ENCODE results near the gene S100A16.
A peak's percentile ranks its signal among the peaks of the same experiment; 100 is the strongest.

Gene S100A16

DNA sequence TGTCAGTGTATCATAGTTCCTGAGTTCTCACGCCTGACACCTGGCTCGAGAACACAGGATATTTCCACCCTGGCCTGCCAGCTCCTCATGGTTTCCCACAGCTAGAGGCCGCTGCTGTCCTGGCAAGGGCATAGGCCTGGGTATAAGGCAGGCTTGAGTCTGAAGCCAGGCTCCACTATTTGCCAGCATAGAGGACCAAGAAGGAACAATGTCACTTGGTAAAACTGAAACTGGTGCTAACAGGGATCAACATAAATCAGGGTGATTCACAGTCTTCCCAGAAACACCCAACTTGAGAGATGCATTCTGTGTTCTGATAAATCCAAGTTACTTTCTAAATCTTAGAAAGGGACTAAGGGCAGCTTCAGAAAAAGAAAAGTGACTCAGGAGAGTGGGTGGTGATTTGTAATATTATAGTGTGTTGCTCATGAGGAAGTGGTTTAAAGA is 40.3 kb downstream of the S100A16 start:
- ChIA-PET POLR2A (interaction anchor here (0.6 to 2.1 kb wide), 9 partner anchors 34 to 189 kb away, joined by 3 to 17 read pairs (median 4); partner anchors contain the start of genes CHTOP, S100A13, S100A16 and S100A6), CTCF (interaction anchor here (0.5 to 7.6 kb wide), 49 partner anchors 9 to 750 kb away, joined by 3 to 401 read pairs (median 8); partner anchors contain the start of genes CHTOP, ILF2, RAB13 and S100A1)
- DNase-seq (ENCODE audit: low read depth, low spot score), result no peak
- peak; percentile 91 for TF ChIP-seq CTCF (IDR thresholded peaks at IDR 0.05; ENCODE audit: insufficient read depth, low read length, missing control alignments)
- no peak overlapping the region for H3K4me3 ChIP-seq (ENCODE audit: low read depth, low read length)

DNA sequence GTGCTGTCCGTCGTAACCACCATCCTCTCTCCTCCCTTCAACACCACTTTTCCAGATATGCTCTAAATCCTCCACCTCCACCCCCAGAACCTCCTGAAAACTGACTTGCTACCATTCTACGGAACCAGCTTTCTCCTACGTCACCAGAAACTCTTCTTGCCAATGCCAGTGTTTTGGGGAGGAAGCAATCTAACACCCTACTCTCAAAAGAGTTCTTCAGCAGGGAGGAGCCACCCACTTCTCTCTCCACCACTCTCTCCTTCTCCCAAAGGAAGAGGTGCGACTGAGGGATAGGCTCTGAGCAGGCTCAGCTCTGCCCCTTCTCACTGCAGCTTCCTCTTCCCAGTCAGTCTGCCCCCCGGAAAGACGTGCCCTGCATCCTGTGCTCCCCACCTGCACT is 41.2 kb downstream of the S100A16 start:
- CTCF ChIA-PET, result interaction anchor here (0.7 to 7.6 kb wide), 41 partner anchors 9 to 415 kb away, joined by 3 to 401 read pairs (median 10); partner anchors contain the start of genes CHTOP, ILF2, RAB13 and S100A1
- no peak for TF ChIP-seq CTCF (IDR thresholded peaks at IDR 0.05; ENCODE audit: insufficient read depth, low read length, missing control alignments)
- no peak for DNase-seq (ENCODE audit: low read depth, low spot score)
- POLR2A ChIA-PET, result interaction anchor here (0.7 to 2.1 kb wide), 4 partner anchors 37 to 62 kb away, joined by 4 to 17 read pairs (median 6); partner anchors contain the start of genes CHTOP, S100A13 and S100A6
- H3K4me3 ChIP-seq (ENCODE audit: low read depth, low read length), result no peak overlapping the region

DNA sequence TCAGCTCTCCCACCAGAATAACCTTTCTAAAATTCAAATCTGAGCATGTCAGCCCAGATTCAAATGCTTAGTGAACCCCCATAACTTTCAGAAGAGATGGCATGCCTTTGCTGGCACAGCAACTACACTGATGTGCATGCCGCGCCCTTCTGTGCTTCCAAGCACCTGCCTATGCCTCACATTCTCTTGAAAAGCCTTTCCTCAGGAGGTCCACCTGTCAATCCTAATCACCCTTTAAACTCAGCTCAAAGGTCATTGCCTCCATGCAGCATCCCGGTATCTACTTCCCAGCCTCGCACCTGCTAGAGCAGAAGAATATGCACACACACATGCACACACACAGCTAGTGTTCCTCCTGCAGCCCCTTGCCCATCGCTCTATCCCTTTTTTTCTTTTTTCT is 42.1 kb downstream of the S100A16 start:
- TF ChIP-seq CTCF (IDR thresholded peaks at IDR 0.05; ENCODE audit: insufficient read depth, low read length, missing control alignments), result no peak
- POLR2A ChIA-PET, result interaction anchor here (1.2 to 1.4 kb wide), 2 partner anchors 35 to 37 kb away, joined by 5 to 6 read pairs; partner anchors contain the start of gene S100A6
- H3K4me3 ChIP-seq (ENCODE audit: low read depth, low read length), result no peak overlapping the region
- CTCF ChIA-PET, result interaction anchor here (1.1 to 7.6 kb wide), 16 partner anchors 9 to 218 kb away, joined by 3 to 401 read pairs (median 24); partner anchors contain the start of genes ILF2, S100A1, S100A13 and S100A14
- no peak for DNase-seq (ENCODE audit: low read depth, low spot score)

- ChIA-PET POLR2A (interaction anchor here (0.7 to 2.4 kb wide), 4 partner anchors 24 to 36 kb away, joined by 3 to 13 read pairs (median 6); partner anchors contain the start of genes S100A4 and S100A6), CTCF (interaction anchor here (1.0 to 7.6 kb wide), 15 partner anchors 9 to 180 kb away, joined by 3 to 401 read pairs (median 26); partner anchors contain the start of genes S100A1, S100A13, S100A14 and S100A16)
- no peak for DNase-seq (ENCODE audit: low read depth, low spot score)
- TF ChIP-seq CTCF (IDR thresholded peaks at IDR 0.05; ENCODE audit: insufficient read depth, low read length, missing control alignments), result no peak
- H3K4me3 ChIP-seq (ENCODE audit: low read depth, low read length), result no peak overlapping the region
Measured at GRCh38 chr1:153569465-153569864, 43.5 kb downstream of the S100A16 start.

- POLR2A ChIA-PET, result interaction anchor here (0.8 to 2.4 kb wide), 9 partner anchors 13 to 66 kb away, joined by 3 to 27 read pairs (median 5); partner anchors contain the start of genes CHTOP, S100A13, S100A16 and S100A4
- no peak for DNase-seq (ENCODE audit: low read depth, low spot score)
- TF ChIP-seq CTCF (IDR thresholded peaks at IDR 0.05; ENCODE audit: insufficient read depth, low read length, missing control alignments), result peak; percentile 99
- CTCF ChIA-PET, result interaction anchor here (0.5 to 7.6 kb wide), 26 partner anchors 9 to 215 kb away, joined by 3 to 401 read pairs (median 6); partner anchors contain the start of genes CHTOP, S100A1, S100A13 and S100A14
- peak overlapping the region; percentile 23 for H3K4me3 ChIP-seq (ENCODE audit: low read depth, low read length)
Measured at GRCh38 chr1:153568367-153569099, 44.4 kb downstream of the S100A16 start.
